ENCODE measurements around the gene SULT1A2. TPM values are rescaled to one million over a fixed set of nuclear protein-coding genes. Genes with fewer than 3 reads are reported as not detected.

Gene SULT1A2
- total and polyA plus RNA-seq, 2 of the 13 experiments (the other 11 are each of a cell fraction or from before 2014, with no cell fraction given): 33.0 to 34.2 TPM

DNA sequence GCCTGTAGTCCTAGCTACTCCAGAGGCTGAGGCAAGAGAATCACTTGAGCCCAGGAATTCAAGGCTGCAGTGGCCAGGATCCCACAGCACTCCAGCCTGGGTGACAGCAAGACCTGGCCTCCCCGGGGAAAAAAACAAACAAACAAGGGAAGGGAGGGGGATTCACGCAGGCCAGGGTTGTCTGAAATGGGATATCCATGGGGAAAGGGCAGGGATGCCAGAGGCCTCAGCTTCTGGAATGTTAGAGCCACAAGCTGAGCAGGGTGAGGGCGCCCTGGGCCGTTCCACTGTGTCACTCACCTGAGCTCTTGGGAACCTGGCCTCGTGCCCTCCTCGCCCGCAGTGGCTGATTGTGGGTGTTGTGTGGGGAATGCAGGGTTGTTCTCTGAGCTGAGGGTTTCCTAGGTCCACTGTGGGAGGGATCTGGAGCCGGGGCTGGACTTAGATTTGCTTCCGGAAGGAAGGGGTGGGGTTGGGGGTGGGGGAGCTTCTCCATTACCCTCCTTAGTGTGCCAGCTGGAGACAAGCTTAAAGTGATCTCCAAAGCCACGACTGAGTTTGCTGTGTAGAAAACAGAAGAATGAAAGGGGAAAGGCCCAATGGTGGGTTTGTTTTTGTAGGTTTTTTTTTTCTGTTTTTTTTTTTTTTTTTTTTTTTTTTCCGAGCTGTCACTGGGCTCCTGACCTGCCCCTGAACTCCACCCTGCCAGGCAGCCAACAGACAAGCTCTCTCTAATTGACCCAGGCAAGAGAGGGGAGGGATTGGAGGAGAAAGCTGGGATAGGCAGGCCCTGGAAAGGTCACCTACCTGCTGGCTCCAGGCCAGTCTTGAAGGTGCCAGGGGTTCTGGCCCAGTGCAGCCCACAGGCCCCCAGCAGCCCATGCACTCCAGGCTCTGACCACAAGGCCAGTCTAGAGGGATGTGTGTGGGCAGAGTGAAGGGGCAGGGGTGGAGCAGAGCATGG lies 13.1 kb upstream of the SULT1A2 start, which contains the start of gene SULT1A1 (continued):
- TF ChIP-seq, protein P1, sequence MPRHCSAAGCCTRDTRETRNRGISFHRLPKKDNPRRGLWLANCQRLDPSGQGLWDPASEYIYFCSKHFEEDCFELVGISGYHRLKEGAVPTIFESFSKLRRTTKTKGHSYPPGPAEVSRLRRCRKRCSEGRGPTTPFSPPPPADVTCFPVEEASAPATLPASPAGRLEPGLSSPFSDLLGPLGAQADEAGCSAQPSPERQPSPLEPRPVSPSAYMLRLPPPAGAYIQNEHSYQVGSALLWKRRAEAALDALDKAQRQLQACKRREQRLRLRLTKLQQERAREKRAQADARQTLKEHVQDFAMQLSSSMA (CRISPR knock-in tag; IDR thresholded peaks at IDR 0.05): peak; percentile 81; the same call in 1 of the 2 replicates
- TF ChIP-seq ZNF263 (CRISPR knock-in tag; IDR thresholded peaks at IDR 0.05): no peak
- TF ChIP-seq KDM3A (CRISPR knock-in tag; IDR thresholded peaks at IDR 0.05; ENCODE audit: low read depth): 0 out of 2 replicates have a peak, but pooled peaks have one; percentile 62
- TF ChIP-seq, protein P2, sequence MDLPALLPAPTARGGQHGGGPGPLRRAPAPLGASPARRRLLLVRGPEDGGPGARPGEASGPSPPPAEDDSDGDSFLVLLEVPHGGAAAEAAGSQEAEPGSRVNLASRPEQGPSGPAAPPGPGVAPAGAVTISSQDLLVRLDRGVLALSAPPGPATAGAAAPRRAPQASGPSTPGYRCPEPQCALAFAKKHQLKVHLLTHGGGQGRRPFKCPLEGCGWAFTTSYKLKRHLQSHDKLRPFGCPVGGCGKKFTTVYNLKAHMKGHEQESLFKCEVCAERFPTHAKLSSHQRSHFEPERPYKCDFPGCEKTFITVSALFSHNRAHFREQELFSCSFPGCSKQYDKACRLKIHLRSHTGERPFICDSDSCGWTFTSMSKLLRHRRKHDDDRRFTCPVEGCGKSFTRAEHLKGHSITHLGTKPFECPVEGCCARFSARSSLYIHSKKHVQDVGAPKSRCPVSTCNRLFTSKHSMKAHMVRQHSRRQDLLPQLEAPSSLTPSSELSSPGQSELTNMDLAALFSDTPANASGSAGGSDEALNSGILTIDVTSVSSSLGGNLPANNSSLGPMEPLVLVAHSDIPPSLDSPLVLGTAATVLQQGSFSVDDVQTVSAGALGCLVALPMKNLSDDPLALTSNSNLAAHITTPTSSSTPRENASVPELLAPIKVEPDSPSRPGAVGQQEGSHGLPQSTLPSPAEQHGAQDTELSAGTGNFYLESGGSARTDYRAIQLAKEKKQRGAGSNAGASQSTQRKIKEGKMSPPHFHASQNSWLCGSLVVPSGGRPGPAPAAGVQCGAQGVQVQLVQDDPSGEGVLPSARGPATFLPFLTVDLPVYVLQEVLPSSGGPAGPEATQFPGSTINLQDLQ (CRISPR knock-in tag; IDR thresholded peaks at IDR 0.05): no peak; the same call in 1 of the 2 replicates
- TF ChIP-seq MAFG (CRISPR knock-in tag; IDR thresholded peaks at IDR 0.05): no peak; the same call in 1 of the 2 replicates
- TF ChIP-seq, protein P3, sequence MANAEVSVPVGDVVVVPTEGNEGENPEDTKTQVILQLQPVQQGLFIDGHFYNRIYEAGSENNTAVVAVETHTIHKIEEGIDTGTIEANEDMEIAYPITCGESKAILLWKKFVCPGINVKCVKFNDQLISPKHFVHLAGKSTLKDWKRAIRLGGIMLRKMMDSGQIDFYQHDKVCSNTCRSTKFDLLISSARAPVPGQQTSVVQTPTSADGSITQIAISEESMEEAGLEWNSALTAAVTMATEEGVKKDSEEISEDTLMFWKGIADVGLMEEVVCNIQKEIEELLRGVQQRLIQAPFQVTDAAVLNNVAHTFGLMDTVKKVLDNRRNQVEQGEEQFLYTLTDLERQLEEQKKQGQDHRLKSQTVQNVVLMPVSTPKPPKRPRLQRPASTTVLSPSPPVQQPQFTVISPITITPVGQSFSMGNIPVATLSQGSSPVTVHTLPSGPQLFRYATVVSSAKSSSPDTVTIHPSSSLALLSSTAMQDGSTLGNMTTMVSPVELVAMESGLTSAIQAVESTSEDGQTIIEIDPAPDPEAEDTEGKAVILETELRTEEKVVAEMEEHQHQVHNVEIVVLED (CRISPR knock-in tag; IDR thresholded peaks at IDR 0.05; ENCODE audit: borderline replicate concordance): peak; percentile 43; the same call in 1 of the 2 replicates
- TF ChIP-seq RARA (CRISPR knock-in tag; IDR thresholded peaks at IDR 0.05): peak; percentile 85
- TF ChIP-seq, protein P4, sequence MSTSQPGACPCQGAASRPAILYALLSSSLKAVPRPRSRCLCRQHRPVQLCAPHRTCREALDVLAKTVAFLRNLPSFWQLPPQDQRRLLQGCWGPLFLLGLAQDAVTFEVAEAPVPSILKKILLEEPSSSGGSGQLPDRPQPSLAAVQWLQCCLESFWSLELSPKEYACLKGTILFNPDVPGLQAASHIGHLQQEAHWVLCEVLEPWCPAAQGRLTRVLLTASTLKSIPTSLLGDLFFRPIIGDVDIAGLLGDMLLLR (CRISPR knock-in tag; IDR thresholded peaks at IDR 0.05): peak; percentile 45; the same call in 1 of the 2 replicates
- no peak for TF ChIP-seq SCMH1 (CRISPR knock-in tag; IDR thresholded peaks at IDR 0.05; ENCODE audit: borderline replicate concordance)
- TF ChIP-seq ZNF713 (CRISPR knock-in tag; IDR thresholded peaks at IDR 0.05): no peak
- TF ChIP-seq, protein P5, sequence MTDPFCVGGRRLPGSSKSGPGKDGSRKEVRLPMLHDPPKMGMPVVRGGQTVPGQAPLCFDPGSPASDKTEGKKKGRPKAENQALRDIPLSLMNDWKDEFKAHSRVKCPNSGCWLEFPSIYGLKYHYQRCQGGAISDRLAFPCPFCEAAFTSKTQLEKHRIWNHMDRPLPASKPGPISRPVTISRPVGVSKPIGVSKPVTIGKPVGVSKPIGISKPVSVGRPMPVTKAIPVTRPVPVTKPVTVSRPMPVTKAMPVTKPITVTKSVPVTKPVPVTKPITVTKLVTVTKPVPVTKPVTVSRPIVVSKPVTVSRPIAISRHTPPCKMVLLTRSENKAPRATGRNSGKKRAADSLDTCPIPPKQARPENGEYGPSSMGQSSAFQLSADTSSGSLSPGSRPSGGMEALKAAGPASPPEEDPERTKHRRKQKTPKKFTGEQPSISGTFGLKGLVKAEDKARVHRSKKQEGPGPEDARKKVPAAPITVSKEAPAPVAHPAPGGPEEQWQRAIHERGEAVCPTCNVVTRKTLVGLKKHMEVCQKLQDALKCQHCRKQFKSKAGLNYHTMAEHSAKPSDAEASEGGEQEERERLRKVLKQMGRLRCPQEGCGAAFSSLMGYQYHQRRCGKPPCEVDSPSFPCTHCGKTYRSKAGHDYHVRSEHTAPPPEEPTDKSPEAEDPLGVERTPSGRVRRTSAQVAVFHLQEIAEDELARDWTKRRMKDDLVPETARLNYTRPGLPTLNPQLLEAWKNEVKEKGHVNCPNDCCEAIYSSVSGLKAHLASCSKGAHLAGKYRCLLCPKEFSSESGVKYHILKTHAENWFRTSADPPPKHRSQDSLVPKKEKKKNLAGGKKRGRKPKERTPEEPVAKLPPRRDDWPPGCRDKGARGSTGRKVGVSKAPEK (CRISPR knock-in tag; IDR thresholded peaks at IDR 0.05; ENCODE audit: borderline replicate concordance): peak; percentile 42; the same call in 1 of the 2 replicates
- TF ChIP-seq RFX5 (IDR thresholded peaks at IDR 0.05; ENCODE audit: low read depth, low read length): no peak
- no peak for TF ChIP-seq FIP1L1 (IDR thresholded peaks at IDR 0.05; ENCODE audit: borderline replicate concordance, insufficient read depth, low read depth, low read length)
- TF ChIP-seq MYC (CRISPR knock-in tag; IDR thresholded peaks at IDR 0.05; ENCODE audit: borderline replicate concordance): peak; percentile 69; the same call in 1 of the 2 replicates
- TF ChIP-seq, protein P6, sequence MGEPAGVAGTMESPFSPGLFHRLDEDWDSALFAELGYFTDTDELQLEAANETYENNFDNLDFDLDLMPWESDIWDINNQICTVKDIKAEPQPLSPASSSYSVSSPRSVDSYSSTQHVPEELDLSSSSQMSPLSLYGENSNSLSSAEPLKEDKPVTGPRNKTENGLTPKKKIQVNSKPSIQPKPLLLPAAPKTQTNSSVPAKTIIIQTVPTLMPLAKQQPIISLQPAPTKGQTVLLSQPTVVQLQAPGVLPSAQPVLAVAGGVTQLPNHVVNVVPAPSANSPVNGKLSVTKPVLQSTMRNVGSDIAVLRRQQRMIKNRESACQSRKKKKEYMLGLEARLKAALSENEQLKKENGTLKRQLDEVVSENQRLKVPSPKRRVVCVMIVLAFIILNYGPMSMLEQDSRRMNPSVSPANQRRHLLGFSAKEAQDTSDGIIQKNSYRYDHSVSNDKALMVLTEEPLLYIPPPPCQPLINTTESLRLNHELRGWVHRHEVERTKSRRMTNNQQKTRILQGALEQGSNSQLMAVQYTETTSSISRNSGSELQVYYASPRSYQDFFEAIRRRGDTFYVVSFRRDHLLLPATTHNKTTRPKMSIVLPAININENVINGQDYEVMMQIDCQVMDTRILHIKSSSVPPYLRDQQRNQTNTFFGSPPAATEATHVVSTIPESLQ (CRISPR knock-in tag; conservative IDR thresholded peaks at IDR 0.05): no peak
- no peak for TF ChIP-seq ZNF343 (CRISPR knock-in tag; IDR thresholded peaks at IDR 0.05)
